Measurements from ENCODE around the gene SLC22A12.

SLC22A12 gene

DNA sequence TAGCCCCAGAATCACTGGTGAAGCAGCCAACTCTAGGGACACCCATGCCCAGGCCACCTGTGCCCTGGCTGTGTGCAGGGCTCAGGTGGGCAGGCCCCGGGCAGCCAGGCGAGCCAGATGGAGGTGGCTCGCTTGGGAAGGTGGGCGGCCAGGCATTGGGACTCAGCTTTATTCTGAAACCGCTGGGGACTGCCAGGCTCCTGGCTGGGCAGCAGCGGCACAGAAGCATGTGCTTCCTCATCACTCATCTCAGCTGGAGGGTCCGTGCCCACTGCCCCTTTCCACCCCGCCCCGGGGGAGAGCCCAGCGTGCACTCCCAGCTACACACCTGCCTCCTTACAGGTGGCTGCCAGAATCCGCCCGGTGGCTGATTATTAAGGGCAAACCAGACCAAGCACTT, 27.1 kb upstream of the SLC22A12 start:
- no peak for DNase-seq

DNA sequence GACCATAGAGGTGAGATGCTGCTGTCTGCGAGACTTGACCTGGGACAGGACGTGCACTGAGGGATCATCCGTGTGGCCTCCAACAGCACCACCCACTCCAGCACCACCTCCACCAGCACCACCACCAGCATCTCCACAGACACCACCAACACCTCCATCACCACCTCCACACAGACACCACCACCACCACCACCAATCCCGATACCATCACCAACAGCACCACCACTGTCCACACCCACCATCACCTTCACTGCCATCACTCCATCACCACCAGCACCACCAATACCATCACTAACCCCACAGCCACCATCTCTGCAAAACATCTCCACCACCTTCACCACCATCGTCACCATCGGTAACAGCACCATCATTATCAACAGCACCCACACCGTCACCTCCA, 26.6 kb upstream of the SLC22A12 start:
- no peak for DNase-seq

DNA sequence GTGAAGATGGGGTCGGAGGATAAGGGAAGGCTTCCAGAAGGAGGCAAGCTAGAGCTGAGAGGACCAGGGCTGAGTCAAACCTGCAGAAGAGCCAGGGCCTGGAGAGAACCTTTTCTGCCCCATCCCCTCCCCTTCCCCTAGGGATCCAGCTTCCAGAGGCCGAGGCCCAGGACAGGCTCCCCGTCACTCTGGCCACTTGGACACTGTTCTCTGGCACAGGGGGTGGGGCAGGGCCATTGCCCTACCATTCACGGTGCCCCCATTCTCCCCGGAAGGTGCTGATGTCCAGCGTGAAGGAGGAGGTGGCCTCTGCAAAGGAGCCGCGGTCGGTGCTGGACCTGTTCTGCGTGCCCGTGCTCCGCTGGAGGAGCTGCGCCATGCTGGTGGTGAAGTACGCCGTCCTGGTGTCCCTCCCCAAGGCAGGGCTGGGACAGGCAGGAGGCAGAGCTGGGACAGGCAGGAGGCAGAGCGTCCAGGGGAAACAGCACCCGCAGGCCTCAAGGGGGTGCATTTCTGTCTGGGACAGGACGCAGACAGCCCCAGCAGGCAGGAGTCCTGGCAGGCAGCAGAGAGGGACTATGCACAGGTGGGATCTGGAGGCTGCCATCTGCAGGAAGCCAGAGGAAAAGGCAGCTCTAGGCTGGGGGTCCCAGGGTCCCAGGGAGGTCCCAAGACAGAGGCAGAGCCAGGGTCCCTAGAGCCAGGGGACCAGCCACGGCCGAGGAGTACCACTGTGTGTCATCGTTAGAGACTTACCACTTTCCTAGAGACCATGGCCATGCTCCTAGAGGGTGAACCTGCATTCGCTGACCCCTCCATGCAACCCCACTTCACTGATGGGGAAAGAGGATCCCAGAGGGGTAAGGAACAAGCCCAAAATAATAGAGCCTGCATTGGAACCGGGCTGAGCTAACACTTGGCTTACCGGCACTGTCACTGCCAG, 25.8 kb upstream of the SLC22A12 start:
- DNase-seq = no peak

DNA sequence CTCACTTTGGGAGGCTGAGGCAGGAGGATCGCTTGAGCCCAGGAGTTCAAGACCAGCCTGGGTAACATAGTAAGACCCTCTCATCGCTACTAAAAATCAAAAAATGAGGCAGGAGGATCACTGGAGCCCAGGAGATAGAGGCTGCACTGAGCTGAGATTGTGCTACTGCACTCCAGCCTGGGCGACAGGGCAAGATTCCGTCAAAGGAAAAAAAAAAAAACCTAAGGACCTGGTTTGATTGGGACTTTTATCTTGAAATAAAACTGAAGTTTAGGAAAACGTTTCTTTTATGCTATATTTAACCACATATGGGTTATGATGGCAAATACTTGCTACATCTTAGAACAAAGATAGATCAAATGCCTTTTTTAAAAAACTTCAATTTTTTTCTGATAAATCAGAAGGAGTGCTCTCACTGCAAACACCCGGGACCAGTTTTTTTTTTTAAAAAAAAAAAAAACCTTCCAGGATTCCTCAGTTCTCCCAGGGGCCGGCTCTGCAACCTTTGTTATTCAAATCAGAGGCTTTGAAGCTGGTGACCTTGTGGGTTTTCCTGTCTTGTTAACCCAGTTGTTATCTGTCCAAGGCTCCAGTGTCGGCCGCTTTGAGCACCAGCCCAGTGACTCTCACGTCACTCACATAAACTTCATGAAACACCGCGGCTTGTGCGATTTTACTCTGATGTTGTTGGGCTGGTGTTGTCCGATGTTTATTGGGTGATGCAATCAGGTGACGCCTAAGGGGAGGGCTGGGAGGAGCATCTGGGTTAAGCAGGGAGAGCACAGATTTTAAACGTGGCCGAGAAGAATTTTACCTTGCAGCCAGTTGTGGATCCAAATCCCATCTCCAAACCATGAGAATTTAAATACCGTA, 24.7 kb upstream of the SLC22A12 start:
- no peak for DNase-seq

DNA sequence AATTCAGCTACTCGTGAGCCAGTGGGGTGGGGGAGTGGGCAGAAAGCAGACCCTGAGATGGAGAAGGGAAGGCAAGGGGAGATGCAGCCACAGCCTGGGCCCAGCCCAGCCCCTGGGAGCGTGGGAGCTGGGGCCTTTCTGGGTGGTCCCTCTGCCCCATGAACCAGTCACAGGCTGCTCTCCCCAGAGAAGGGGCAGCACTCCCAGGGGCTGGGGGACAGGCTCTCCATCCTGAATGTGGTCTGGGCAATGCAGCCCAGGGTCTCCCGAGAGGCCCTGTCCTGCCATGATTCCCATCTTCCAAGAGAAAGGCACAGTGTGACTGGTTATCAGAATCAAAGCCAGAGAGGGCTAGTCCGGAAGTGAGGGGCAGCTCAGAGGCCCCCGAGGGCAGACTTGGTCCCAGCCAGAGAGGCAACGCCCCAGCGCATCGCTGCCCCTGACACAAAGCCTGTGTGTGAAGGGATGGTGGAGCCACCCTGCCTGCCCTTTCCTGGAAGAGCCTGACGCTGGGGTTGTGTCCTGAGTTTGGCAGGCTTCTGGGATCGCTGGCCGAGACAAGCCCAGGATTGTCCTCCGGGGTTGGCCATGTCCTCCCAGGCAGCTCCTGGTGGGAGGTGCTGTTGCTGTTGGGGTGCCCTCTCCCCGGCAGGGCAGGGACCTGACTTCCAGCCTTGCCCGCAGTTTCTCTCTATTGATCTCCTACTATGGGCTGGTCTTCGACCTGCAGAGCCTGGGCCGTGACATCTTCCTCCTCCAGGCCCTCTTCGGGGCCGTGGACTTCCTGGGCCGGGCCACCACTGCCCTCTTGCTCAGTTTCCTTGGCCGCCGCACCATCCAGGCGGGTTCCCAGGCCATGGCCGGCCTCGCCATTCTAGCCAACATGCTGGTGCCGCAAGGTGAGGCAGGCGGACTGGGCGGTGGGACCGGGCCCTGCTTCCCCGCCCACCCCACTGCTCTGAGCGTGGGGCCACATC, 23.8 kb upstream of the SLC22A12 start:
- DNase-seq = no peak

DNA sequence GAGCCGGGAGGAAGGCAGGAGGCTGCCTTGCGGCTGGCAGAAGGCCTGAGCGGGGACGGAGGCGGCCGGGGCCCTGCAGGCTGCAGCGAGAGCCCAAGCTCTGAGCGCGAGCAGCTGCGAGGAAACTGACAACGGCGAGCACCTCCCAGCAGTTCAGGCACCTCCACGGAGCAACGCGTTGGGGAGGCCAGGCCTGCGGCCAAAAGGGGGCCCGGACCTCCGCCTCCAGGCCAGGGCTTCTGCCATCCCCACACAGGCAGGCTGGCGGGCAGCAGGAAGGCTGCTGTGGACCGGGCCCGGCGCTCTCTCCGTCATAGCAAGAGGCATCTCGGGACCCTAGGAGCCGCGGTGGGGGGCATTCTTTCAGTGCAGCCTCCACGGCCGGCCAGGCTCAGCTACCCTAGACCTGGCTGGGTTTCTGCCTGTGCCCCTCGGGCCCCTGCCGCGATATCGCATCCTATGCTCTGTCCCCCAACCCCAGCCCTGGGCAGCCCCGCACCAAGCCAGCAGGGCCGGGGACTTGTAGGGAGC, 22.9 kb upstream of the SLC22A12 start:
- no peak for DNase-seq

DNA sequence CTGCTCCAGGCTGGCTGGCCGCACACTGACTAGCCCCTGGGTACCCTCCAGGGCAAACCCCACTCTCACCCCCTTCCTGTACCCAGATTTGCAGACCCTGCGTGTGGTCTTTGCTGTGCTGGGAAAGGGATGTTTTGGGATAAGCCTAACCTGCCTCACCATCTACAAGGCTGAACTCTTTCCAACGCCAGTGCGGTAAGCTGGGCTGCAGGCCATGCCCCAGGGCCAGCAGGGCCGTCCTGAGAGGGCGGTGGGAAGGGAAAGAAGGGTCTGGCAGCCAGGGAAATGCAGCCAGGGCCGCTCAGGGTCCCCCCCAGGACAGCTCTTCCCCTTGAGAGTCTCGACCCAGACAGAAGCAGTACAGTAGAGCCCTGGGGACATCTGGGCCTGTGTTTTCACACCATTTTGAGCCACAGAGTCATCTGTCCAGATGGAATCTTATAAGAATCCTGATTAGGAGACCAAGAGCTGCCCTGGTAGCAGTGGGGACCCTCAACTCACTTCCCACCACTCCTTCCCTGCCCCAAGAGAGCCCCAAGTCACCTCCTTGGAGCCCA, 22.4 kb upstream of the SLC22A12 start:
- DNase-seq = no peak

DNA sequence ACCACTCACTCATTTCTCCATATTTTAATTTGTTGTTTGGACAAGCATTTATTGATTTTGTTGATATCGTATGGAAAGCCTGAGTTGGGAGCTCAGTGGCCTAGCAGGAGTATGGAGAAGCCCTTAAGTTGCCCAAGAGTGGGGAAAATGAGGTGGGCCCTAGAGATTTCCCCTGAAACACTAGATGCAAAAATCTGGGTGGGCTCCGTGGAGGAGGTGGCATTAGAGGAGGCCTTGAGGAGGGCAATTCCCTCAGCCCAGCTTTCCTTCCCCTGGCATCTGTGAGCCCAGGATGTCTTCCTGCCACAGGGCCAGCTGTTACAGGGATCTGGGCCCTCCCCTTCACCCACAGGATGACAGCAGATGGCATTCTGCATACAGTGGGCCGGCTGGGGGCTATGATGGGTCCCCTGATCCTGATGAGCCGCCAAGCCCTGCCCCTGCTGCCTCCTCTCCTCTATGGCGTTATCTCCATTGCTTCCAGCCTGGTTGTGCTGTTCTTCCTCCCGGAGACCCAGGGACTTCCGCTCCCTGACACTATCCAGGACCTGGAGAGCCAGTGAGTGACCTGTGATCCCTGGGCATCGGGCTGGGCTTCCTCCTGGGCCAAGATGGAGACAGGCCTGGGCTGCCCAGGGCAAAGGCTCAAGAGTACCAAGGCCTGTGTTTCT, 21.6 kb upstream of the SLC22A12 start:
- no peak for DNase-seq

DNA sequence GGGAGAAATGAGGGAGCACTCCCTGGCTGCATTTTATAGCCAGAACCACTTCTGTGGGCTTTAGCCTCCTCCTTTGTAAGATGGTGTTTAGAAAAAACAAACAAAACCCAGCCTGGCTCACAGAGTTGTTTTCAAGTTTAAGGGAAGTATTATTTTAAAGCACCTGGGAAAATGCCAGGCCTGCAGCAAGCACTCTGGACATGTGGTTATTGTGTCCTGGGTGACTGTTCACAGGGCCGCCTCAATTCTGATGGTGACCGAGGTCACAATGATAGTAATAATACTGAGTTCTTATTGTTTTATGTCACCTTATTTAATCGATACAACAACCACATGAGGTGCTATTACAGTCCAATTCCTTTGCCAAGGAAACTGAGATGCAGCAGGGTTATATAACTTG, 20.7 kb upstream of the SLC22A12 start:
- DNase-seq = no peak

DNA sequence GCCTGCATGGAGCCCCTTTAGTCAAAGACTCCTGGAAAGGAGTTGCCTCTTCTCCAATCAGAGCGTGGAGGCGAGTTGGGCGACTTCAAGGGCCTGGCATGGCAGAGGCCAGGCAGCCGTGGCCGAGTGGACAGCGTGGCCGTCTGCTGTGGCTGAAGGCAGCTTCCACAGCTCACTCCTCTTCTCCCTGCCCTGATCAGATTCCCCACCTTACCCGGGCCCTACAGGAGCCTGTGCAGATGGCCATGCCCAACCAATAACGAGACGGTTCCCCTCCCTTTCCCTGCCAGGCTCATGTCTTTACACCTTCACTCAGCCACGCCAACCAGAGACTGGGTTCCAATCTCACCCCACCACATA, 20.0 kb upstream of the SLC22A12 start:
- DNase-seq = no peak

DNA sequence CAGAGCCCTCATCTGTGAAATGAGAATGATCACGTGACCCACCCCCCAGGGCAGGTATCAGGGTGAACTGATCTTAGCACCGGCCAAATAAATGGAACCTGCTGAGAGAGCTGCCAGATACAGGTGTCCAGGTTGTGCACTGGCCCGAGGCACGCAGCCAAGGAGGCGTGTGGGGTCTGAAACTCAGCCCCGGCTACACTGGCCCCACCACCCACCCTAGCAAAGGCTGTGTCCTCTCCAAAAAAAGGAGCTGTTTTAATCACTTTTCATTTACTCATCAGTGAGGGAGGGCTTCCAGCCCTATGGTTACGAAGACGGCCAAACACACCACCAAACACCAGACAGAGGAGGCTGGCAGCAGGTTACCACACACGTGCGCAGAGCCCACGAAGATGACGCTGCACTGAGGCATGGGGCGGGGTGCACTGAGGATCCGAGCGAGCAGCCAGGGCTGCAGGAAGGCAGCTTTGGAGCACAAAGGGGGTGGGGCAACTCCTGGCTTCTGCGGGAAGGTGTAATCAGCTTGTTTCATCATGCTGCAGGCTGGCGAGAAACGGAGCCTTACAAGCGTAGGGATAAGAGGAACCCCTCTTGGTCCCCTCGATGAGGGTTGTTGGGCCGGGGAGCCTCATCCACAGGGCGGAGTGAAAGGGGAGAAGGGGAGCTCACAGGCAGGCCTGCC, 19.5 kb upstream of the SLC22A12 start:
- DNase-seq = no peak

DNA sequence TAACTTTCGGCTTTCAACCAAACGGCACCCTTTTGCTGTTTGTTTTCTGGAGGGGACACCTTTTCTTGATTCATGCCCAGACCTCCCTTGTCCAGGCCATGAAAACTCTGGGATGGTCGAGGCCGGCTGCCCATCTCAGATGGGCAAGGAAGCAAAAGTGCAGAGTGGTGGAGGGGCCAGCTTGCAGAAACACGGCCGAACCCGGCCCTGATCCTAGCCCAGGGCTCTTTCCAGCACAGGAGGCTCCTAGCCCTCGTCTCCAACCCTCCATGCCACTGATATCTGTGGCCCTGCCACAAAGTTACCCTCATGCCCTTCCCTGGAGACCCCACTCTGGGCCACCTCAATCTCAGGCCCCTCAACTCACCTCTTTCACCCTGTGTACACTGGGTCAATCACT, 18.9 kb upstream of the SLC22A12 start:
- no peak for DNase-seq

DNA sequence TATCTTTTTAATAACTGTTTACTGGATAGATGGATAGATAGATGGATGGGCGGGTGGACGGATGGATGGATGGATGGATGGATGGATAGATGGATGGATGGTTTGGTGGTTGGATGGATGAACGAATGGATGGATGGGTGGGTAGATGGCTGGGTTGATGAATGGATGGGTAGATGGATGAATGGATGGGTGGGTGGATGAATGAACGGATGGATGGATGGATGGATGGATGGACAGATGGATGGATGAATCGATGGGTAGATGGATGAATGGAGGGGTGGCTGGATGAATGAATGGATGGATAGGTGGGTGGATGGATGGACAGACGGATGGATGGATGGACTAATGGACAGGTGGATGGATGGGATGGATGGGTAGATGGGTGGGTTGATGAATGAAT, 13.8 kb upstream of the SLC22A12 start:
- DNase-seq = no peak

DNA sequence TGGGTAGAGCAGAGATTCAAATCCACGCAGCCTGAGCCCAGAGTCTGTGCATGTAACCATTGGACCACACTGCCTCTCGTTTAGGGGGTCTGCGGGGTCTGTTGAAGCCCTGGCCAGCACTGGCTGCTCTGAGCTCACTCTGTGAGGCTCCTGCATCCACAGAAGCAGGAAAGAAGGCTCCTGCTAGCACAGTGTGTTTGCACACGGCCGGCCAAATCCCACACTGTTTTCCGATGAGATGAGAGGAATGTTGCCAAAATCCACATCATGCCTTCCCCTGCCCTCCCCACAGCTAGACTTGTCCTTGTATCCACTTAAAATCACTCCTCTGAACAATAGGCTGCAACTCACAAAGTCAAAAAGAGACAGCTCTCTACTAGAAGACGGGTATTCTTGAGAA, 10.6 kb upstream of the SLC22A12 start:
- no peak for DNase-seq

DNA sequence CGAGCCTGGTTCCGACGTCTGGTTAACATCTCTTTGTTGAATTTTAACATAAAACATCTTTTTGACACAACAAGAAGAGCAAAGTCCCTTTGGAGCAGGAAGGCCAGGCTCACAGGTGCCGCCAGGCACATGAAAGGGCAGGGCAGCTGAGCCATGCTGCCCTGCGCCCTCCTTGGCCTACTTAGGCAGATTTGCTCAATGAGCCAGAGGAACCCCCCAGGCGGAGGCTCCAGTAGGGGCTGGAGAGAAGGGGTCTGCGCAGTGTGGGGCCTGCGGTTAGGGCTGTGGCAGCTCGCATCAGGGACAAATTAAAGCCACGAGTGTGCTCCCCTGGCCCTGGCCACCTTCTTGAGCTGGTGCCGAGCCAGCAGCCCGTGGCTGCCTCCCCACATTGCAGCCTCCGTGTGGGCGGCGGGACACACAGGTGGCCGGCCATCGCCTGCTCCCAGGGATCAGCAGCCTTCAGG, 9.9 kb upstream of the SLC22A12 start:
- no peak for DNase-seq

DNA sequence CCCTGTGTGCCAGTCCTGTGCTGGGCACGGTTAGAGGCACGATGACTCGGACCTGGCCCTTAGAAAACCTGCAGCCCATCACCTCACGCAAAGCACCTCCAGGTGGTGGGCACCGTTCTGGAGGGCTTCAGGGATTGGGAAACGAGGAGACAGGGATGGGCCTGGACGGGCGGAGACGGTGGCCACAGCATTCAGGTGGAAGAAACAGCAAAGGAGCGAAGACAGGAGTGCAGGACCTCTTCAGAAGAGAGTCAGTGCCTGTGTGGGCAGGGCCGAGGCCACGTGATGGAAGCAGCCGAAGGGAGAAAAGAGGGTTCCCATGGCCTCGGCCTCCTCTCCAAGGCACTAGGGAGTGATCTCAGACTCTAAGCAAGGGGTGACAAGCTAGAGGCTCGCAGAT, 8.1 kb upstream of the SLC22A12 start:
- DNase-seq = no peak

DNA sequence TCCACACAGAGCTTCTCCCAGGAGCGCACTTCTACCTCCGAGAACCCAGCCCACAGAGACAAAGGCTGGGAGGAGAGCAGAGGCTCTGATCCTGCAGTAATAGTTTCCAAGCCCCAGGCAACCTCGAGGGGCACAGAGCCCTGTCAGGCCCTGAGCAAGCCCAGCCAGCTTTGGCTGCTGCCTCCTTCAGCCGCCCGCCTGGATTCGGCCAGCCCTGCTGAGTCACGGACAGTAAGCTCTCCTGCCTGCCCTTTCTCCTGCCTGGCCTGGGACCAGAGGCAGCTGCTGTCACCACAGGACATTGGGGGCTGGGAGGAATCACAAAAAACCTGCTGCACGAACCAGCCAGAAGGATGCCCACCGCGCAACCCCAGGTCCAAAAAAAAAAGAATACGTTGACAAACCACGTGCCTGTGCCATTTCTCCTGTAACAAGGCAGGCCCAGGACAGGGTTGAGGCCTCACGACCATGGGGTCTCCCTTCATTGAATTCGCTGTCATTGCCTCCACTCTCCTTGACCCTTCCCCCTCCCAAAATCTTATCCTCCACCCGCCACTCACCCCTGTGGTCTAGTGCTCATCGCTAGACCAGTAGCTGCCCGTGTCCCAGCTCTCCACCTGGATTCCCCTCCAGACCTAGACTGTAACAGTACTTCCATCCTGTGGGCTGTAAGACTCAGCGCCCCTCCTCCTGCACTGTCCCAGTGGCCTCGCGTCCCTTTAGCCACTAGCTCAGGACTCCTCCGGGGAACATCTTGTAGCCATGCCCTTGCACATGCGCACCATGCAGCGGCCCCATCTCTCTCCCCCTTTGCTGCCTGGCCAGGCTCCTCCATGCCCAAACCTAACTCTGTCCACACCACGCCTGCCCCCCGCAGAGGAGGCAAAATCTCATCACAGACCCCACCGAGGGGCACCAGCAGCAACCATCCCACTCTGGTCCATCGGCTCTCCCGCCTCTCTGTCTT, 7.4 kb upstream of the SLC22A12 start:
- no peak for DNase-seq

DNA sequence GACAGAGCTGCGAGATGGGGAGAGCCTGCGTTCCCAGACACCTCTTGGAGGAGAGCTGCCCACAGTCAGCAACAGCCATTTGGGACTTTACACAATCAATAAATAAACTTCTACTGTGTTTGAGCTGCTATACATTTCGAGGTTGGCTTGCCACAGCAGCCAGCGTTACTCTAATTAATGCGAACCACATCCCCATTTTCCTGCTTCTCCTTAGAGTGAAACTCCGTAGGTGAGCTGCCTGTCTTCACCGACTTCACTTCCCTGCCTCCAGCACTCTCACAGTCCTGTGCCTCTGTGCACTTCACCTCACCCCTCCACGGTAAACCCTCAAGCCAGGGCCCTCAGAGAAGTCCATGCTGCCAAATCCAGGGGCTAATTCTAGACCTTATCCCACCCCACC, 5.9 kb upstream of the SLC22A12 start:
- DNase-seq = no peak

DNA sequence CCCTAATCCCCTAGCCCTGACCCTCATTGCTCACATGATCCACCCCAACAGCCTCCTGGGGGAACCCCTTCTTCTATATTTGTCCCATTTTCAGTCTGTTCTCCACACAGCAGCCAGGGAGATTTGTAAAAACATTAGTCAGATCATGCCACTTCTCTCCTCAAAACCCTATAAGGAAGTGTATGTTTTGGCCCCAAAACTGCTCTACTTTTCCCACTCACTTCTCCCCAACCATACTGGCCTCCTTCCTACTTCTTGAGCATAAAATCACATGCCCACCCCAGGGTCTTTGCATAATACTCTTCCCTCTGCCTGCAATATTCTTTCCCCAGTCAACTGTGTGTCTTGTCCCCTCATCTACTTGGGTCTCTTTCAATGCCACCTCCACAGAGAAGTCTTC, 4.7 kb upstream of the SLC22A12 start:
- DNase-seq = no peak

DNA sequence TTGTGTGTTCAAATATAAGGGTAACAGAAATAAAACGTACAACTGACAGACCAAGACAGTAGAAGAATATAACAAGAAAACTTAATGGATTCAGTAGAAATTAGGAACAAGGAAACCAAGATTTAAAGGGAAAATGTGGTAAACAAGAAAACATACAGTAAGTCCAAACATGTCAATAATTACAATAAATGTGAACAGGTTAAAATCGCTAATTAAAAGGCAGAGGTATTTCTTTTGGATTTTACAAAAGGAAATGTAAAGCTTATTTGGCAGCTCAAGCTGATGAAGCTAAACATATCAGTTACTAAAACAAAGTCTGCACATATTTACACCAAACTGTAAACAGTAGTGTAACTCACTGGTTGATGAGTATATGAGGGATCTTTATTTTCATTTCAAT, 2.3 kb upstream of the SLC22A12 start:
- no peak for DNase-seq

Measured in stimulated activated CD4-positive, alpha-beta T cell treated with anti-CD3 and anti-CD28 coated beads, Interleukin-4, amount 100 ng/mL, for 4 hours (primary cell).